Measurements from ENCODE around the gene MYLK2. TPM values are rescaled to one million over a fixed set of nuclear protein-coding genes. Genes with fewer than 3 reads are reported as not detected.

Gene MYLK2
- polyA plus RNA-seq, 10 donors = 26.6 to 54.6 (median 42.6) TPM

DNA sequence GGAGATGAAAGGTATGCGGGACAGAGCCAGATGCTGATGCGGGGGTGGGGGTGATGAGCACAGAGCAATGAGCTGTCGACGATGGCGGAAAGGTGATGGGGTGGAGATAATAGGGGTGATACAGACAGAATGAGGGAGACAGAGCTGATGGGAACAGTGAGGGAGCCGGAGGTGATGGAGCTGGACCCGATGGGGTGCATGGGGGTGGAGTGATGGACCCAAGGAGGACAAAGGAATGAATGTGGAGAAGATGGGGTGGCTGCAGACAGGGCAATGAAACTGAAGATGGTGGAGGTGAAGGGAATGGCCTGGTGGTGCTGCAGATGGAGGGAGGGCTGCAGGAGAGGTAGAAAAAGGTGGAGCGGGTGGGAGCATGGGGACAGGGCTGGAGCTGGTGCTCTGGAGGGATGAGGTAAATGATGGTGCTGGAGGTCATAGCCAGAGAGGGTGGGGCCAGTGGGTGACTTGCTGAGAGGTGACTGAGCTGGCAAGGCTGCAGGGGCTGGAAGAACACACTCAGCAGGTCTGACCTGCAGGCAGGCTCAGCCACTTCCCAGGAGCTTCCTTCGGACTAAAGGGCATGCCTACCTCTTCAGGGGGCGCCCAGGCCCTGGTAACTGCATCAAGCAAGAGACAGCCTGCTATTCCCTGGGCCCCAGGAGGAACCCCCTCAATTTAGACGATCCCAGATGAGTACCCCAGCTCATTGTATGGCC is 32.2 kb downstream of the MYLK2 start:
- no peak for DNase-seq

DNA sequence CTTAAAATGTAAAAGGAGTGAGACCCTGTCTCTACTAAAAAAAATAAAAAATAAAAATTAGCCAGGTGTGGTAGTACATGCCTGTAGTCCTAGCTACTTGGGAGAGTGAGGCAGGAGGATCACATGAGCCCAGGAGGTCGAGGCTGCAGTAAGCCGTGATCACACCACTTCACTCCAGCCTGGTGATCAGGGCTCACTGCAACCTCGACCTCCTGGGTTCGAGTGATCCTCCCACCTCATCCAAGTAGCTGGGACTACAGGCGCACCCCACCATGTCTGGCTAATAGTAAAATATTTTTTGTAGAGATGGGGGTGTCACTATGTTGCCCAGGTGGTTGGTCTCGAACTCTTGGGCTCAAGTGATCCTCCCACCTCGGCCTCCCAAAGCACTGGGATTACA is 34.3 kb downstream of the MYLK2 start:
- no peak for DNase-seq

DNA sequence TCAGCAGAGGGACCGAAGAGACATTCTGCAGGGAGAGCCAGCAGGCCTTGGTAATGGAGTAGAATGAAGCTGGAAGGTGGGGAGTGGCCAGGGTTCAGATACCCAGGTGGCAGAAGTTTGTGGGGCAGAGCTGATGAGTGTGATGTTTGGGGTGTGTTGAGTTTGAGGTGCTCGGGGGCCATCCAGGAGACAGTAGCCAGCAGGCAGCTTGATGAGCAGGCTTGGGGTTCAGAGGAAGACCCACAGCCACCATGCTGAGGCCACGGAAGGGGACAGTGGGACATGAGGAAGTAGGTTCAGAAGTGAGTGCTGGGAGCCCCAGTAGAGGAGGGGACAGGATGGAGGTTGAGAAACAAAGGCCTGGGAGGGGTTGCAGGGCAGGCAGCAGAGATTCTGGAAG is 37.4 kb downstream of the MYLK2 start:
- DNase-seq = no peak

DNA sequence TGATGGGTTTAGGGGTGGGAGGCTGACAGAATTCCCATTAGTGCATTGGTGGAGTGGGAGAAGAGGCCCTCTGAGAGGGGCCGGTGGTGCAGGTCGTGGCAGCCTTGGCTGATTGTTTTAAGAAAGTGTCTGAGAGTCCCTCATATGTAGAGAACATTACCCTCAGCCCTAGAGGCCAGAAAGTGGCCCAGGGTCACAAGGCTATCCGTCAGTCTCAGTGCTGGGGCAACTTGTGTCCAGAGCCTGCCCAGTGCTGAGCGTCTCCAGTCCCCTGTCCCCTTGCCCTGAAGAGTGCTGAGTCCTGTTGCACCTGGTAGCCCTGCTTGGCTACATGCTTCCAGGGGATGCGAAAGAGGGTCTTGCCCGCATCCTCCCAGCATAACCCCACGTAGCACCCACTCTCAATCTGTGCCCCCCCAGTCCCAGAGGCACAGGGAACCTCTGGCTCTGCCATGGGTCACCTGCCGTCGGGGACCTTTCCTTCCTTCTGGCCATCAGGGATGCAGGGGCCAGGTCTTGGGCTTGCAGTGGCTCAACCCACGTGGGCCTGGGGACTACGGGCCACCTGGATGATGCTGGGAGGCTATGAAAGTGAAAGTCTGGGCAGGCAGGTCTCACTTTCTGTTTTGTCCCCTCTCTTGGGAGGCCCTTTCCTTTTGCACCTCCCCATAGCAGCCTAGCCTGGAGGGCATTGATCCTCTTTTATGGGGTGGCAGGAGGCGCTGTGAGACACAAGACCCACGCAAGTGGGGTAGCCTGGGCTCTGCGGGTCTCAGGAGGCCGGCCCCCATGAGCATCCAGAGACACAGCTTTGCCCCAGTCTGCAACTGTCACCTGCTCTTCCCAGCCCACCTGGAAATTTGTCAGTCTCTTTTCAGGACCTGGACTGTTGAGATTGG is 39.0 kb downstream of the MYLK2 start:
- DNase-seq = no peak

DNA sequence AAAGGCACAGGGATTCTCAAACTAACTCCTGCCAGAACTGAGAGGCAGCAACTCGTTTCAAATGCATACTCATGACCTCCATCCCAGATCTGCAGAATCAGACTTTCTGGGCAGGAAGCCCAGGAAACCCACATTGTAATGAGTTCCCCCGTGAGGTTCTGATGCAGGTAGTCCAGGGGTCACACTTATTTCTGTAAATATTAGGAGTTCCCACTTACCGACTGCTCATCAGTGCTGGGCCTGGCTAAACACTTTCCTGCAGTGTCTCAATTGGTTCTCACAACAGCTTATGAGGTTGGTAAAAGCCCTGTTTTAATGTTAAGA is 39.6 kb downstream of the MYLK2 start:
- DNase-seq = no peak

DNA sequence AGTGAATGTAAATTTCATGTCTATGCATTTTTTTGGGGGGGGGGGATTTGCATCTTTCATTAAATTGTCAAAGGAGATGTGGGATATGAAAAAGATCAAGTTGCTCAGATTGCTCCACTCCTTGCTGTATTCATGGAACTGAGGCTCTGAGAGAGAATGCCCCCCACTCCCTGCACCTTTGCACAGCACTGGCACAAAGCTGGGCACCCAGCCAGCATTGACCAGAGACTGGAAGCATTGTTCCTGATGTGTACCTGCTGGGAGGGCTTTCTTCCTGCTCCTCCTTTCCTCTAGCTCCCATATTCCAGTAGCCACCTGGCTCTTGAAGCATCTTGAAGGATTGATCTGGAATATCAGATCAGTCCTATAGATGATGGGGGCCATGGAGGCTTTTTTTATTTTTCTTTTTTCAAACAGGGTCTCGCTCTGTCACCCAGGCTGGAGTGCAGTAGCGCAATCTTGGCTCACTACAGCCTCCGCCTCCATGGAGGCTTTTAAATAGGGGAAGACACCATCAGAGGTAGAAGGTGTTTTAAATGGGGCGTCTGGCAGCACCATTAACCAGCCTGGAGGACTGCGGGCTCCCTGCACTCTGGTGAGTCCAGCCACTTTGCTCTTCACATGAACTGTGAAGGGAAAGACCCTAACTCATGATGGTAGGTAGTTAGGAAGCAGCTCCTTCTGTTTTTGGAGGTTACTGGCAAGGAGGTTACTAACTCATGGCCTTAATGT is 40.3 kb downstream of the MYLK2 start:
- no peak for DNase-seq

DNA sequence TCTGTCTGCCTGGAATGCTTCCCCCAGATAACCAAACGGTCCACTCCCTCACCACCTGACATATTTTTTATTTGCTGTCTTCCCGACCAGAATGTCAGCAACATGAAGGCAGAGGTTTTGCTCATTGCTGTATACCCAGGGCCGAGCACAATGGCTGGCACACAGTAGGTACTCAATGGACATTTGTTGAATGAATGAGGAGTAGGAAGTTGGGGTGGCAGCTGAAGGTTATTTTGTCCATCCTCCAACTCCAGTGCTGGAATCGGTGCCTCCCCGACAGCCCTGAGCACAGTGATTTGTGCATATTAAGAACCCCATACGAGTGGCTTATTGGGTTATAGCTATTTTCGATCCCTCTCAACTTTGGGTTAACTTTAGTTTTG is 40.8 kb downstream of the MYLK2 start:
- DNase-seq = no peak

DNA sequence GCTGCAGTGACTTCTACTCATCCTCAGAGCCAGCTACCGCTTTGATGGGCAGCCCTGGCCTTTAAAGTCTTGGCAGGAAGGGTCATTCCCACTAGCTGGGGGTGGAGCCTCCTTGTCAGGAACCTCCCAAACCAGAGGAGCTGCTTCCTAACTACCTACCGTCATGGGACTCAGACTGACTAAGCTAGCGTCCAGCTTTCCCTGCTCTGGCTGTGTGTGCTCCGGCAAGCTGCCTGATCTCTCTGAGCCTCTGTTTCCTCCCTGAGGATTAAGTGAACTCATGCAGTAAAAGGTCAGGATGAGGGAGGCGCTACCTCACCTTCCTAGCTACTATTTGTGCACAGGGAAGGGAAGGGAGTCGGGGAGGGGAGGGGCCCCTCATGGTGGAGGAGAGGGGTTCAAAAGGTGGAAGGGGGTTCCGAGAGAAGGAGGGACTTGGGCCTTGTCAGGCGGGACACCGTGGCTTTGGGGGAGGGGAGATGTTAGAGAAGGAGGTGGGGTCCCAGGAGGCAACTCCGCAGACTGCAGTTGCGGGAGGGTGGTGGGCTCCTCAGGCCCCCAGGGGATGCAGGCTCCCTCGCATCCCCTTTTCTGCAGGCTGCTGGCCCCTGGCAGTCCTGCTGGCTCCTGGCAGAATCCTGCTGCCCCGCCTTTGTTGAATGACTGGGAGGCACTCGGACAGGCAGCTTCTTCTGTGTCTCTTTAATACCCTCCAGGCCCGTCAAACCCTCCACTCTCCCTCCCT is 41.4 kb downstream of the MYLK2 start:
- peak in 1 of 3 donors; percentile 37 for DNase-seq

DNA sequence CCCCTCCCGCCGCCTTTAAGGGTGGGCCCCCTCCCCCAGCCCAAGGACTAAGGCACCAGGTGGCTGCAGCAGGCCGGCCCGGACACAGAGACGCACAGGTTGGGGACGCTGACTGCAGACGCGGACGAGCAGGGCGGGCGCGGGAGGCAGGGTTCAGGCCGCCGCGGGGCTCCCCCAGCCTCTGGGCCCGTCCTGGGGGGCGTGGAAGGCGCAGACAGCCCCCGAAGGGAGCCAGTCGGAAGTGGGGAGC is 41.9 kb downstream of the MYLK2 start:
- DNase-seq = no peak

DNA sequence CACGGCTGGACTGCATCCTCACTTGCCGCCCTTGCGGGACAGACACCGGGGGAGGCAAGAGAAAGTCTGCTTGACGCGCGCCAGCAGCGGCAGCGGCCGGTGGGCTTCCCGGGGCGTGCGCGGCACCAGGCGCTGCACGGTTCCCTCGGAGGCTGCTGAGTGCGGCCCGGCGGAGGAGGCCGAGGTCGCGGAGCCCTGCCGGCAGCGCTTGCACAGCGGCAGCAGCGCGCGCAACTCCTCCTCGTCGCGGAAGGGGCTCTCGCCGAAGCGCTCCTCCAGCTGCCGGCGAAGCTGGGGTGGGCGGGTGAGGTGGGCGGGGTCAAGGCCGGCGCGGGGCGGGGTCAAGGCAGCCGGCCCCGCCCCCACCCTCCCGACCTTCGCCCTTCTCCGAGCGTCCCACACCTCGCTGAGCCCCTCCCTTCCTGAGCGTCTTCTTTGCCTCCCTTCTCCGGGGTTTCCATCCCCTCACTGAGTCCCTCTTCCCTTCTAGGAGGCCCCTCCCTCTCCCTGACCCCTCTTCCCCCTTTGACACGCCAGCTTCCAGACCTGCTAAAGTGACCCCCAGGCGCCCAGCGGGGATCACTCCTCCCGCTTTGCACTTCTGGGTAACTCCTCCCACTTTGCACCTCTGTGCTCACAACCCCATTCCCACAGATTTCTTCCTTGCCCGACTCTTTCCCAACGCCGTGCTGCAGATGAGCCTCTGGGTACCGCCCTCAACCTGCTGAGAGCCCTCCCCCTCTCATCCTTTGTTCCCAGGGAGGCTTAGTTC is 42.4 kb downstream of the MYLK2 start:
- DNase-seq = peak; percentile 44 to 87 (median 71)

DNA sequence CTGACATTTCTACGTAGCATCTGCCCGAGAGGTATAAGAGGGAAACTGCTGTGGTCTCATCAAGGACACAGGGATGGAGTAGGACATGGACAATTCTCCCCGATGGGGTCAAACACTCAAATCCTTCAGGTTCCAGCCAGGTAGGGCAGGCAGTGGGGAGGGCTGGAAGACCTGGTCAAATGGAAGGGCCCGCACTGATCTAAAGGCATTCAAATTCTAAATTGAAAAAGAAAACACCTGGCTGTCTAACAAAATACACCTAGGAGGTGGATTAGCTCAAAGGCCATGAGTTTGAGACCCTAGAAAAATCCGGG is 43.0 kb downstream of the MYLK2 start:
- no peak for DNase-seq

DNA sequence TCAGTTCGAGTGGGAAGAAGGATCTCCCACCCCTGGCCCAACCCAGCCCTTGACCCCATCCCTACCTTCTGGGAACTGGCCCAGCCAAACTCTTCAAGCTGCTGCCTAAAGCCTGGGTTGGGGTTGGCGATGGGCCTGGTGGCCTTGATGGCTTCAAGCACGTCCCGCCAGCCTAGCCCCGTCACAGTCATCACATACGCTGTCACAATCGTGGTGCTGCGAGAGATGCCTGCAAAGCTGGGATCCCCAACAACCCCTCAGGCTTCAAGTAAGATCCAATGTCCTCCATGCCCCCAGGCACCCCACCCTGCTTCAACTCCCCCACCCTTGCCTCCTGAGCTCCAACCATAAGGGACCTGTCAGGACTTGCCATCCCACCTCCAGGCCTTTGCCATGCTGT is 43.4 kb downstream of the MYLK2 start:
- DNase-seq = no peak

DNA sequence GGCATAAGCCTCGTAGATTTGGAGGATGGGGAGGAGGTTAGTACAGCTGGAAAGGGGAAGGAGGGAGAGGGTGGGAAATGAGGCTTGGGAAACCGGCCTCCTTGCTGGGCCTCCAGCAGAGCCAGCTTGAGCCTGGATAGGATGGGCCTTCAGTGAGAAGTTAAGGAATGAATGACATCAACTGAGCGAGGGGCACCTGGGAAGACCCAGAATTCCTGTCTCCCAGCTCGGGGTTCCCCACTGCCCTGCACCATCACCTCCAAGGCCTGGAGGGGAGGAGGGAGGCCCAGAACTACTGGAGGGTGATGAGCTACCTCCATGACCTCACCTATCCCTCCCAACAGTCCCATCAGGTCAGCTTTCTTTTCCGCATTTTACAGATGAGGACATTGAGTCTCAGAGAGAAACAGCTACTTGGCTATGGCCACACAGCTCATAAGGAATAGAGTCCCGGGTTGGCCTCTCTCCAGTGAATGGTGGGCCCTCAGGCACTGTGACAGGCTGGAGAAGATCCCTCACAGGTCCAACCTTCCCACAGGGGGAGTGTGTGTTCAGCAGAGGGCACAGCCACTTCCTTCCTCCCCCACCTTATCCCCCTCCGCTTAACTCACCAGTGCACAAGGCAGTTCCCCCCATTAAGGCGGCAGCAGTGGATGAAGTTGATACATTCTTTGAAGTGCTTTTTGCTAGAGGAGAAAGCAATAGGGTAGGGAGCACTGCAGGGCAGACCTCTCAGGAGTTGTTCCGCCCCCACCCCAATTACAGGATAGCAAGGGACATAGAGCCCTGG is 44.3 kb downstream of the MYLK2 start:
- DNase-seq = no peak

DNA sequence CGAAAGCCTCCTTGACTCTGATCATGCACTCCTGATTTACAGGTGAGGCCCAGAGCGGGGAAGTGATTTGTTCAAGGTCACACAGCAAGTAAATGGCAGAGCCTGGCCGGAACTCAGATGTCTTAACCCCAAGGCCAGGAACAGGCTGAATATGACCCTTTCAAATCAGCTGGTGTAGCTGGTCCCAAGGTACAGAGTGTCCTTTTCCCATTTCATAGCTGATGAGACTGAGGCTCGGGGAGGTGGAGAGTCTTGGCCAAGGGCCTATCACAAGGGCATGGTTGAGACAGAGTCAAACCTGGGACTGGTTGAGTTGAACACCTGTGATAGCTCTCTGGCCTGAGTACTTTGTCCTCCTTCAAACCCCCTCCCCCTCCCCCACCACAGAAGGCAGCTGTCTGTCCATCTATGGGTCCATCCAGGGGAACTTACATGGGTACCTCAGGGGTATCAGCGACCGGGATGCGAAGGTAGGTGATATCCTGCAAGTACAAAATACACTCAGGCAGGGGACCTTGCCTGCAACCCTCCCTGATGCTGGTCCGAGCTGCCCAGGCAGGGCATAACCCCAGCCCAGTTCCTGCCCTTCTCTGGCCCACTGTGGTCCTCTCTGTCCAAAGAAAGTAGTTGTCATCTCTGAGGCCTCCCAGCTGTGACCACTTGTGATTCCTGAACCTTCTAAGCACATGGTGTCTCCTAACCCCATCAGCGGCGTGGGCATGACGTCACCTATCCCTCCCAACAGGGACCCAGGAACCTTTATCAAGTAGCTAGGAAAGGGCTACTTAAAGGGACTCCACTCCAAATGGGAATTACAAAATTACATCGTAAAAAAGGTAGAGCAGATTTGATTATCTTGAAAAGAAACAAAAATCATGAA is 45.6 kb downstream of the MYLK2 start:
- no peak for DNase-seq

DNA sequence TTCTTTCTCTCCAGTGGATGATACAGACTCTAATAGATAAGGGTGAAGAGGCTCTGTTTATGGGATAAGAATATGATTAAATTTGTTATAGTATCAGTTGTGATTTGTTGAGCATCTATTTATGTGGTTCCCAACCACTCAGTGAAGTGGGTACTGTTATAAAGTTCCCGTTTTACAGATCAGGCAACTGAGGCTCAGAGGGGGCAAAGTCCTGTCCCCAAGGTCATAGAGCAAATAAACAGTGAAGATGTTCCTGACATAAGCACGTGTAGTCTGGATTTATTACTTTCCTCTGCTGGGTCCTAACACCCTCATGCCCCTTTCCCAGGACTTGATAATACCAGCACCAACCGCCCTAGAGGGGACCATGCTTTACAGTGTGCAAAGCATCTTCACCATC is 47.1 kb downstream of the MYLK2 start:
- DNase-seq = no peak

DNA sequence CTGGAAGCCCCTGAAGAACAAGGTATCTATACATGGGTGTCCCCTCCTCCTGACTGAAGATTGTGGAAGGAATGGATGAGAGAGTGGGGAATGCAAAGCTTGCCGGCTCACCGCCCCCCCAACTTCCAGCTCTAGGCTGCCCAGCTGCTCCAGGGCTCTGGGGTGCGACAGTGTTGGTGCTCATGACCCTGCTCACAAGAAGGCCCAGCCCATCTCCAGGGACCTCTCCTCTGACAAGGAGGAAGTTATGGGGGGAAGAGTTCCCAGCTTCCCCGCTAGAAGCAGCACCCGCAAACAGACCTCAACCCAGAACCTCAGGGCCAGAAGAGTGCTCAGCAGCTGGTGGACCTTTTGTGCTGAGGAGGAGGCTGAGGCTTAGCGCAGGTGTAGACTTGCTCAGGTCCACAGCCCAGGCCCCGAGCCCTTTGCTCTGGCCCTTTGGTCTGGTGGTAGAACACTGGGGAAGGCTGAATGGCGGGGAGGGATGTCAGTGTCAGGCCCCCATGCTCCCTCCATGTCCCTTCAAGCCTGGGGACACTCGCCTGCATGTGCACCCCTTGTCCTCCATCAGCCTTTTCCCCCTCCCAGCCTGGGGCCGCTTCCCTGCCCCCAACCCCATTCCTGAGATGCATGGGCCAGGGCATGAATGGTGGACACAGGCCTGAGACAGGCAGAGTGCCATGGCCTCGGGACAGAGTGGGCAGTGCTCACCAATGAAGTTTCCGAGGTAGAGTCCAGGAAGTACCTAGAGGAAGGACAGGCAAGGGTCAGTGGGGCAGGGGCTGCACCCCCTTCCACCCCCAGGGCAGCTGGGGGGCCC is 49.9 kb downstream of the MYLK2 start:
- no peak for DNase-seq

DNA sequence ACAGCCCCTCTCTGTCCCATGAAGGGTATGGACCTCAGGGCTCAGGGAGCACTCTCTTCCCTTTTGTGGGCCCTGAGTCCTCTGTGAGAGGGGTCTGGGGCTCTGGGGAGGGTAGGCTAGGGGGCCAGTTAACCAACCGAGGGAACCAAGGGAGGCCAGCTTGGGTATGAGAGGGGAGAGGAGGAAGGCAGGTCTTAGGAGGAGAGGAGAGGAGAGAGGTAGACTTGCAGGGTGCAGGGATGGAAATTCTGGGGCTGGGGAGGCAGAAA is 50.5 kb downstream of the MYLK2 start:
- no peak for DNase-seq

DNA sequence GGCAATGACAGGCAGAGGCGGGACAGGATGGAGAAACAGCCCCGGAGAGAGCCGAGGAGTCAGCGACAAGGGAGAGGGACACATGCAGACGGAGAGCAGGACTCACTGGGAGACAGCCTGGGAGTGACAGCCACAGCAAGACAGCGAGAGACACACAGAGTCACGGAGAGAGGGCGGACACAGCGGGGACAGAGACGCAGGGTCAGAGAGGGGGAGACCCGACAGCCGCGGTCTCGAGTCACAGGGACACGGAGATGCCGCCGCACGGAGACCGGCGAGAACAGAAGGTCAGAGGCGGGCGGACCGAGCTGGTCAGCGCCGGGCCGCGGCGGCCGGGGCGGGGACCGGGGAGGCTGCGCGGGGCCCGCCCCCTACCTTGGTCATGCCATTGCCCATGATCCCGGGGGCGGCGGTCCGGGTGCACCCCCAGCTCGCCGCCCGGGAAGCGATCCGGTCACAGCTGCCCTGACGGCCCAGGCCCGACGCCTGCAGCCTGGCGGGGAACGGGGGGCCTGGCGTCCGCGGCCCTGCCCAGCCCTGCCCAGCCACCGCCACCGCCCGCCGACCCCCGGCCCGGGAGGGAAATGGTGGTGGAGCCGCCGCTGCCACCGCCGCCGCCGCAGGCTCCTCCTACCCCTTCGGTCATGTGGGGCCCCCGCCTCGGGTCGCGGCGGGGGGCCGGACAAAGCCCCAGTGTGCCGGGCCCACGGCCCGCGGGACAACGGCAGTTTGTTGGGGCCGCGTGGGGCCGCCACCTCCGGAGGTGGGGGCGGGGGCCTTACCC is 51.0 kb downstream of the MYLK2 start, which contains the start of the genes DUSP15 and TTLL9:
TSS of gene DUSP15 (minus strand) at position 586 of the 784 bp plus-strand sequence. CDS start at position 396, 190 bp downstream.
TSS of gene TTLL9 (plus strand) at position 693 of the 784 bp plus-strand sequence. CDS start 493 bp downstream, outside the sequence.
- peak in 2 of 3 donors; percentile 36 to 76 for DNase-seq
